H1 (cell line): ENCODE data around the gene ACTG2. TPM values are rescaled to one million over a fixed set of nuclear protein-coding genes. Genes with fewer than 3 reads are reported as not detected.

Experiments
- CTCF ChIA-PET: fragments of 300-600 bp; sonication (Branson Sonifier 250); formaldehyde crosslinking; loops from one replicate; lab custom pipeline; 2021; ENCODE audit not compliant: partially characterized antibody; lab: Charles Lee
- POLR2A ChIA-PET: fragments of 300-600 bp; sonication (Branson Sonifier 250); formaldehyde crosslinking; loops from one replicate; lab custom pipeline; 2021; ENCODE audit warnings: inconsistent platforms; ENCODE audit not compliant: partially characterized antibody; lab: Charles Lee
- DNase-seq, 2 experiments: peaks; one replicate each; pipeline versions ENCODE4 v3.0.0 to v3.0.0-alpha.2; 2010 to 2022; ENCODE audit warnings: low spot score in 2 of 2, low read depth in 1 of 2, mixed read lengths in 1 of 2
- FAIRE-seq: peaks from 2 replicates; lab custom pipeline; 2011; peaks lifted over from hg19 to GRCh38; lab: Jason Lieb, UNC
- H2AFZ ChIP-seq: 2 replicates; pipeline ENCODE4 v1.8.1; 2012; ENCODE audit warnings: low read length, inconsistent platforms
- H2AK5ac ChIP-seq: 2 replicates; pipeline ENCODE4 v1.6.1; 2013; ENCODE audit warnings: low read depth, low read length
- H2BK120ac ChIP-seq: replicated peaks from 2 replicates; pipeline ENCODE3; 2013; ENCODE audit warnings: low read depth, low read length, inconsistent platforms
- H2BK12ac ChIP-seq: 2 replicates; pipeline ENCODE4 v1.6.1; 2013; ENCODE audit warnings: low read depth, low read length
- H2BK15ac ChIP-seq: 2 replicates; pipeline ENCODE4 v1.6.1; 2013; ENCODE audit warnings: low read length
- H2BK20ac ChIP-seq: 2 replicates; pipeline ENCODE4 v1.6.1; 2013; ENCODE audit warnings: low read length
- H2BK5ac ChIP-seq: 2 replicates; pipeline ENCODE4 v1.6.1; 2013; ENCODE audit warnings: low read depth, low read length
- H3K14ac ChIP-seq: 2 replicates; pipeline ENCODE4 v1.6.1; 2013; ENCODE audit warnings: inconsistent platforms; ENCODE audit not compliant: insufficient read length
- H3K18ac ChIP-seq: 2 replicates; pipeline ENCODE4 v1.6.1; 2013; ENCODE audit warnings: low read length; ENCODE audit errors: extremely low read depth
- H3K23ac ChIP-seq: 2 replicates; pipeline ENCODE4 v1.6.1; 2013; ENCODE audit warnings: inconsistent platforms; ENCODE audit not compliant: insufficient read length
- H3K23me2 ChIP-seq: 2 replicates; pipeline ENCODE4 v1.6.1; 2013; ENCODE audit warnings: low read depth, low read length
- H3K27ac ChIP-seq: 2 replicates; pipeline ENCODE4 v1.6.1; 2011; ENCODE audit warnings: low read depth, low read length, inconsistent platforms
- H3K27me3 ChIP-seq, 4 experiments: replicated peaks in 1 of 4; 1 replicate in 1 of 4; 2 replicates in 3 of 4; pipeline versions ENCODE4 v1.6.1 to v1.8.1; 2011 to 2013; ENCODE audit warnings: low read length in 3 of 4, mild to moderate bottlenecking in 3 of 4, inconsistent platforms in 2 of 4, mixed read lengths in 2 of 4, moderate library complexity in 1 of 4; ENCODE audit not compliant: control insufficient read depth in 3 of 4, insufficient read depth in 3 of 4; ENCODE audit errors: extremely low read depth in 1 of 4
- H3K36me3 ChIP-seq, 4 experiments: 2 replicates each; pipeline versions ENCODE4 v1.6.1 to v1.8.1; 2011 to 2013; ENCODE audit warnings: mild to moderate bottlenecking in 4 of 4, low read length in 3 of 4, moderate library complexity in 2 of 4, control low read depth in 1 of 4, inconsistent platforms in 1 of 4; ENCODE audit not compliant: insufficient read depth in 4 of 4, control insufficient read depth in 2 of 4
- H3K4ac ChIP-seq: replicated peaks from 2 replicates; pipeline ENCODE3; 2013; ENCODE audit warnings: low read length, low read depth, mixed read lengths, inconsistent platforms; ENCODE audit not compliant: insufficient read length
- H3K4me1 ChIP-seq, 4 experiments: replicated peaks in 1 of 4; 1 replicate in 1 of 4; 2 replicates in 3 of 4; pipeline versions ENCODE4 v1.6.1 to v1.8.1; 2011 to 2013; ENCODE audit warnings: low read length in 3 of 4, inconsistent platforms in 2 of 4, mixed read lengths in 1 of 4; ENCODE audit not compliant: insufficient read depth in 4 of 4, control insufficient read depth in 3 of 4
- H3K4me2 ChIP-seq, 2 experiments: 2 replicates each; pipeline versions ENCODE4 v1.6.1 to v1.8.1; 2011 to 2013; ENCODE audit warnings: low read depth in 2 of 2, low read length in 2 of 2, control low read depth in 1 of 2, inconsistent platforms in 1 of 2, mild to moderate bottlenecking in 1 of 2; ENCODE audit not compliant: insufficient read depth in 1 of 2
- H3K4me3 ChIP-seq, 4 experiments: fragments of 200-600, 300-600 bp in 1 of 4; sonication (generic), shearing (Covaris generic), sonication (Bioruptor Twin) in 1 of 4; 2 replicates each; pipeline versions ENCODE4 v1.5.1 to v1.8.1; 2011 to 2016; ENCODE audit warnings: low read length in 4 of 4, low read depth in 3 of 4, control low read depth in 2 of 4, inconsistent platforms in 2 of 4, mild to moderate bottlenecking in 2 of 4, mixed read lengths in 1 of 4, moderate library complexity in 1 of 4; ENCODE audit not compliant: insufficient read depth in 2 of 4; ENCODE audit errors: extremely low read depth in 1 of 4
- H3K56ac ChIP-seq: replicated peaks from 2 replicates; pipeline ENCODE3; 2013; ENCODE audit warnings: low read depth, mild to moderate bottlenecking, mixed read lengths, low read length, inconsistent platforms; ENCODE audit not compliant: insufficient read length
- H3K79me1 ChIP-seq: 2 replicates; pipeline ENCODE4 v1.6.1; 2013; ENCODE audit warnings: low read depth, low read length, control low read depth
- H3K79me2 ChIP-seq, 2 experiments: 2 replicates each; pipeline versions ENCODE4 v1.6.1 to v1.8.1; 2012 to 2013; ENCODE audit warnings: low read length in 2 of 2, mild to moderate bottlenecking in 2 of 2, inconsistent platforms in 1 of 2; ENCODE audit not compliant: insufficient read depth in 2 of 2, control insufficient read depth in 1 of 2
- H3K9ac ChIP-seq, 4 experiments: replicated peaks in 1 of 4; 1 replicate in 1 of 4; 2 replicates in 3 of 4; pipeline versions ENCODE4 v1.6.1 to v1.8.1; 2011 to 2013; ENCODE audit warnings: low read depth in 3 of 4, low read length in 3 of 4, control low read depth in 2 of 4, mild to moderate bottlenecking in 2 of 4, moderate library complexity in 2 of 4, inconsistent platforms in 1 of 4; ENCODE audit errors: extremely low read depth in 1 of 4
- H3K9me3 ChIP-seq, 2 experiments: 2 replicates each; pipeline versions ENCODE4 v1.6.1 to v1.8.1; 2012 to 2013; ENCODE audit warnings: mild to moderate bottlenecking in 2 of 2, moderate library complexity in 2 of 2, control low read depth in 1 of 2, inconsistent platforms in 1 of 2, low read depth in 1 of 2, low read length in 1 of 2, mixed read lengths in 1 of 2; ENCODE audit not compliant: insufficient read depth in 2 of 2
- H4K20me1 ChIP-seq, 2 experiments: replicated peaks in 1 of 2; 2 replicates each; pipeline versions ENCODE3 to v1.8.1; 2011 to 2013; ENCODE audit warnings: inconsistent platforms in 2 of 2, low read length in 2 of 2, mild to moderate bottlenecking in 1 of 2; ENCODE audit not compliant: insufficient read depth in 2 of 2, control insufficient read depth in 1 of 2
- H4K5ac ChIP-seq: 2 replicates; pipeline ENCODE4 v1.6.1; 2013; ENCODE audit warnings: low read length, low read depth, mixed read lengths, inconsistent platforms; ENCODE audit not compliant: insufficient read length
- H4K8ac ChIP-seq: 2 replicates; pipeline ENCODE4 v1.8.0; 2013; ENCODE audit warnings: mild to moderate bottlenecking, moderate library complexity, low read length, inconsistent platforms; ENCODE audit not compliant: insufficient read depth; ENCODE audit errors: extremely low read depth
- H4K91ac ChIP-seq: replicated peaks from 2 replicates; pipeline ENCODE3; 2013; ENCODE audit warnings: low read length, mixed read lengths, inconsistent platforms; ENCODE audit not compliant: insufficient read length
- ATF3 ChIP-seq: IDR thresholded peaks from 2 replicates; pipeline ENCODE4 v1.6.1; 2011; ENCODE audit warnings: low read depth, mild to moderate bottlenecking, low read length; ENCODE audit not compliant: insufficient read depth
- CTBP2 ChIP-seq: IDR thresholded peaks from 2 replicates; pipeline ENCODE4 v1.7.0; 2011; ENCODE audit warnings: borderline replicate concordance, mild to moderate bottlenecking, moderate library complexity, mixed read lengths, low read length; ENCODE audit not compliant: insufficient read depth, insufficient read length
- HDAC6 ChIP-seq: IDR thresholded peaks from one replicate; pipeline ENCODE4 v1.7.1; 2012; ENCODE audit warnings: low read depth, mild to moderate bottlenecking, inconsistent platforms, low read length, moderate library complexity
- JUND ChIP-seq: IDR thresholded peaks from 2 replicates; pipeline ENCODE4 v1.6.1; 2011; ENCODE audit warnings: mild to moderate bottlenecking, improper control_type of control experiment, low read length
- SIX5 ChIP-seq: IDR thresholded peaks from 2 replicates; pipeline ENCODE4 v1.6.1; 2011; ENCODE audit warnings: mild to moderate bottlenecking, low read depth, low read length
- SRF ChIP-seq: IDR thresholded peaks from 2 replicates; pipeline ENCODE4 v1.6.1; 2011; ENCODE audit warnings: mild to moderate bottlenecking, low read depth, low read length, moderate library complexity
- TEAD4 ChIP-seq: IDR thresholded peaks from 2 replicates; pipeline ENCODE4 v1.6.1; 2012; ENCODE audit warnings: low read depth, low read length, inconsistent platforms, mixed read lengths
- WGBS, 2 experiments: shearing (Covaris generic) in 1 of 2; methylation state at CpG; one replicate each; pipeline versions ENCODE4 v1.1.6 to v1.1.7; 2013 to 2015; ENCODE audit warnings: low lambda C conversion rate in 2 of 2, mixed read lengths in 2 of 2, inconsistent platforms in 1 of 2, low coverage in 1 of 2, missing lambda C conversion rate in 1 of 2; ENCODE audit not compliant: insufficient replicate concordance in 2 of 2, insufficient coverage in 1 of 2, insufficient read length in 1 of 2; ENCODE audit errors: extremely low coverage in 1 of 2, missing lambda C conversion rate in 1 of 2; 5-methylcytosine and 5-hydroxymethylcytosine counted together
- polyA plus RNA-seq, 7 experiments: library from polyadenylated mRNA; depleted of rRNA in 3 of 7; stranded (reverse) in 5 of 7; unstranded in 2 of 7; fragments of >200 nt in 5 of 7; fragments of 200-250 nt in 2 of 7; gene quantifications; 1 replicate in 5 of 7; 2 replicates in 1 of 7; 4 replicates in 1 of 7; pipeline versions ENCODE4 v1.2.1 to v1.2.3, GENCODE V29; 2011 to 2013; ENCODE audit warnings: missing spikeins in 2 of 7, mixed read lengths in 2 of 7
- total RNA-seq: library from RNA; stranded (reverse); fragmentation: NEBNext Ultra II Directional; extraction: Animal tissue kit (Norgen Biotek cat#: 25700); gene quantifications from 2 replicates; pipeline ENCODE4 v1.2.1, GENCODE V29; 2021

Gene ACTG2
- total and polyA plus RNA-seq, 2 of the 8 experiments (the other 6 are each of a cell fraction or from before 2014, with no cell fraction given) = 6.2 to 13.7 TPM

- ChIA-PET CTCF (interaction anchor here (0.6 to 2.6 kb wide), 6 partner anchors 7 to 283 kb away, joined by 3 to 9 read pairs (median 6); no protein-coding TSS in a partner anchor), POLR2A (interaction anchor here (0.7 to 1.7 kb wide), 3 partner anchors 16 to 185 kb away, joined by 3 to 4 read pairs (median 4); no protein-coding TSS in a partner anchor)
- Histone ChIP-seq H4K20me1 (no peaks in the 10 kb centered on the region), H4K91ac (no peak overlapping the region), H3K56ac (no peak overlapping the region), H3K9ac (no peak overlapping the region), H2BK120ac (no peak overlapping the region), H3K18ac (no peak overlapping the region), H3K27me3 (no peaks in the 10 kb centered on the region), H2AK5ac (no peak overlapping the region), H3K4me2 (no peak overlapping the region), H3K23me2 (no peaks in the 10 kb centered on the region), H3K14ac (no peak overlapping the region), H3K4me3 (no peak overlapping the region), H2AFZ (no peak overlapping the region), H2BK15ac (no peak overlapping the region), H3K79me1 (no peaks in the 10 kb centered on the region), H3K23ac (no peak overlapping the region), H3K4ac (no peak overlapping the region), H3K27ac (no peak overlapping the region), H3K79me2 (no peaks in the 10 kb centered on the region), H3K36me3 (peaks cover 2 to 9% (median 6%) of the 10 kb centered on the region in 4 experiments; a peak in 7 of 8 replicates), H2BK20ac (no peak overlapping the region), H2BK5ac (no peak overlapping the region), H3K4me1 (no peaks in the 10 kb centered on the region), H4K5ac (no peak overlapping the region), H2BK12ac (no peak overlapping the region), H4K8ac (no peak overlapping the region), H3K9me3 (peaks cover 0 to 3% of the 10 kb centered on the region in 2 experiments; a peak in 1 of 4 replicates)
- no peak for TF ChIP-seq ATF3
- TF ChIP-seq TEAD4 = no peak
- no peak for TF ChIP-seq SRF
- TF ChIP-seq SIX5 = no peak
- no peak for TF ChIP-seq CTBP2
- TF ChIP-seq JUND = no peak
- no peak for TF ChIP-seq HDAC6
- 97 to 100% methylated on average over 5 to 13 of the region's 13 CpGs for WGBS, 2 experiments
- FAIRE-seq = no peak
- no peak for DNase-seq
Measured at GRCh38 chr2:73963385-73964120, 70.7 kb downstream of the ACTG2 start.
